ENCODE measurements around the gene FKBP2. TPM values are rescaled to one million over a fixed set of nuclear protein-coding genes. Genes with fewer than 3 reads are reported as not detected.
A peak's percentile ranks its signal among the peaks of the same experiment; 100 is the strongest.

The FKBP2 gene
- total and polyA plus RNA-seq, 2 of the 13 experiments (the other 11 are each of a cell fraction or from before 2014, with no cell fraction given): 30.1 to 53.3 TPM

- TF ChIP-seq MAX (IDR thresholded peaks at IDR 0.05): peak; percentile 67
- no peak for TF ChIP-seq ZNF282 (IDR thresholded peaks at IDR 0.05; ENCODE audit: partially characterized antibody)
- 0 out of 2 replicates have a peak, but pooled peaks have one; percentile 22 for TF ChIP-seq ZFYVE20 (CRISPR knock-in tag; IDR thresholded peaks at IDR 0.05; ENCODE audit: borderline replicate concordance, low read depth)
- TF ChIP-seq ZNF451 (CRISPR knock-in tag; IDR thresholded peaks at IDR 0.05): 0 out of 2 replicates have a peak, but pooled peaks have one; percentile 21
- TF ChIP-seq ADNP (CRISPR knock-in tag; IDR thresholded peaks at IDR 0.05): no peak
- no peak for TF ChIP-seq SALL1 (CRISPR knock-in tag; IDR thresholded peaks at IDR 0.05)
- peak; percentile 44; the same call in 1 of the 2 replicates for TF ChIP-seq PHF20 (CRISPR knock-in tag; IDR thresholded peaks at IDR 0.05)
- TF ChIP-seq, protein P1, sequence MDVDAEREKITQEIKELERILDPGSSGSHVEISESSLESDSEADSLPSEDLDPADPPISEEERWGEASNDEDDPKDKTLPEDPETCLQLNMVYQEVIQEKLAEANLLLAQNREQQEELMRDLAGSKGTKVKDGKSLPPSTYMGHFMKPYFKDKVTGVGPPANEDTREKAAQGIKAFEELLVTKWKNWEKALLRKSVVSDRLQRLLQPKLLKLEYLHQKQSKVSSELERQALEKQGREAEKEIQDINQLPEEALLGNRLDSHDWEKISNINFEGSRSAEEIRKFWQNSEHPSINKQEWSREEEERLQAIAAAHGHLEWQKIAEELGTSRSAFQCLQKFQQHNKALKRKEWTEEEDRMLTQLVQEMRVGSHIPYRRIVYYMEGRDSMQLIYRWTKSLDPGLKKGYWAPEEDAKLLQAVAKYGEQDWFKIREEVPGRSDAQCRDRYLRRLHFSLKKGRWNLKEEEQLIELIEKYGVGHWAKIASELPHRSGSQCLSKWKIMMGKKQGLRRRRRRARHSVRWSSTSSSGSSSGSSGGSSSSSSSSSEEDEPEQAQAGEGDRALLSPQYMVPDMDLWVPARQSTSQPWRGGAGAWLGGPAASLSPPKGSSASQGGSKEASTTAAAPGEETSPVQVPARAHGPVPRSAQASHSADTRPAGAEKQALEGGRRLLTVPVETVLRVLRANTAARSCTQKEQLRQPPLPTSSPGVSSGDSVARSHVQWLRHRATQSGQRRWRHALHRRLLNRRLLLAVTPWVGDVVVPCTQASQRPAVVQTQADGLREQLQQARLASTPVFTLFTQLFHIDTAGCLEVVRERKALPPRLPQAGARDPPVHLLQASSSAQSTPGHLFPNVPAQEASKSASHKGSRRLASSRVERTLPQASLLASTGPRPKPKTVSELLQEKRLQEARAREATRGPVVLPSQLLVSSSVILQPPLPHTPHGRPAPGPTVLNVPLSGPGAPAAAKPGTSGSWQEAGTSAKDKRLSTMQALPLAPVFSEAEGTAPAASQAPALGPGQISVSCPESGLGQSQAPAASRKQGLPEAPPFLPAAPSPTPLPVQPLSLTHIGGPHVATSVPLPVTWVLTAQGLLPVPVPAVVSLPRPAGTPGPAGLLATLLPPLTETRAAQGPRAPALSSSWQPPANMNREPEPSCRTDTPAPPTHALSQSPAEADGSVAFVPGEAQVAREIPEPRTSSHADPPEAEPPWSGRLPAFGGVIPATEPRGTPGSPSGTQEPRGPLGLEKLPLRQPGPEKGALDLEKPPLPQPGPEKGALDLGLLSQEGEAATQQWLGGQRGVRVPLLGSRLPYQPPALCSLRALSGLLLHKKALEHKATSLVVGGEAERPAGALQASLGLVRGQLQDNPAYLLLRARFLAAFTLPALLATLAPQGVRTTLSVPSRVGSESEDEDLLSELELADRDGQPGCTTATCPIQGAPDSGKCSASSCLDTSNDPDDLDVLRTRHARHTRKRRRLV (CRISPR knock-in tag; IDR thresholded peaks at IDR 0.05): 0 out of 2 replicates have a peak, but pooled peaks have one; percentile 13
- TF ChIP-seq ZNF841 (CRISPR knock-in tag; IDR thresholded peaks at IDR 0.05; ENCODE audit: borderline replicate concordance): no peak
- TF ChIP-seq ZNF839 (CRISPR knock-in tag; IDR thresholded peaks at IDR 0.05; ENCODE audit: borderline replicate concordance): no peak
- TF ChIP-seq RFXANK (CRISPR knock-in tag; IDR thresholded peaks at IDR 0.05): no peak
- TF ChIP-seq, protein P2, sequence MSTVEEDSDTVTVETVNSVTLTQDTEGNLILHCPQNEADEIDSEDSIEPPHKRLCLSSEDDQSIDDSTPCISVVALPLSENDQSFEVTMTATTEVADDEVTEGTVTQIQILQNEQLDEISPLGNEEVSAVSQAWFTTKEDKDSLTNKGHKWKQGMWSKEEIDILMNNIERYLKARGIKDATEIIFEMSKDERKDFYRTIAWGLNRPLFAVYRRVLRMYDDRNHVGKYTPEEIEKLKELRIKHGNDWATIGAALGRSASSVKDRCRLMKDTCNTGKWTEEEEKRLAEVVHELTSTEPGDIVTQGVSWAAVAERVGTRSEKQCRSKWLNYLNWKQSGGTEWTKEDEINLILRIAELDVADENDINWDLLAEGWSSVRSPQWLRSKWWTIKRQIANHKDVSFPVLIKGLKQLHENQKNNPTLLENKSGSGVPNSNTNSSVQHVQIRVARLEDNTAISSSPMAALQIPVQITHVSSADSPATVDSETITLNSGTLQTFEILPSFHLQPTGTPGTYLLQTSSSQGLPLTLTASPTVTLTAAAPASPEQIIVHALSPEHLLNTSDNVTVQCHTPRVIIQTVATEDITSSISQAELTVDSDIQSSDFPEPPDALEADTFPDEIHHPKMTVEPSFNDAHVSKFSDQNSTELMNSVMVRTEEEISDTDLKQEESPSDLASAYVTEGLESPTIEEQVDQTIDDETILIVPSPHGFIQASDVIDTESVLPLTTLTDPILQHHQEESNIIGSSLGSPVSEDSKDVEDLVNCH (CRISPR knock-in tag; IDR thresholded peaks at IDR 0.05): no peak
- TF ChIP-seq RFX5 (IDR thresholded peaks at IDR 0.05; ENCODE audit: low read depth, low read length): no peak
- TF ChIP-seq ZNF569 (CRISPR knock-in tag; IDR thresholded peaks at IDR 0.05; ENCODE audit: borderline replicate concordance): no peak
- TF ChIP-seq, protein P3, sequence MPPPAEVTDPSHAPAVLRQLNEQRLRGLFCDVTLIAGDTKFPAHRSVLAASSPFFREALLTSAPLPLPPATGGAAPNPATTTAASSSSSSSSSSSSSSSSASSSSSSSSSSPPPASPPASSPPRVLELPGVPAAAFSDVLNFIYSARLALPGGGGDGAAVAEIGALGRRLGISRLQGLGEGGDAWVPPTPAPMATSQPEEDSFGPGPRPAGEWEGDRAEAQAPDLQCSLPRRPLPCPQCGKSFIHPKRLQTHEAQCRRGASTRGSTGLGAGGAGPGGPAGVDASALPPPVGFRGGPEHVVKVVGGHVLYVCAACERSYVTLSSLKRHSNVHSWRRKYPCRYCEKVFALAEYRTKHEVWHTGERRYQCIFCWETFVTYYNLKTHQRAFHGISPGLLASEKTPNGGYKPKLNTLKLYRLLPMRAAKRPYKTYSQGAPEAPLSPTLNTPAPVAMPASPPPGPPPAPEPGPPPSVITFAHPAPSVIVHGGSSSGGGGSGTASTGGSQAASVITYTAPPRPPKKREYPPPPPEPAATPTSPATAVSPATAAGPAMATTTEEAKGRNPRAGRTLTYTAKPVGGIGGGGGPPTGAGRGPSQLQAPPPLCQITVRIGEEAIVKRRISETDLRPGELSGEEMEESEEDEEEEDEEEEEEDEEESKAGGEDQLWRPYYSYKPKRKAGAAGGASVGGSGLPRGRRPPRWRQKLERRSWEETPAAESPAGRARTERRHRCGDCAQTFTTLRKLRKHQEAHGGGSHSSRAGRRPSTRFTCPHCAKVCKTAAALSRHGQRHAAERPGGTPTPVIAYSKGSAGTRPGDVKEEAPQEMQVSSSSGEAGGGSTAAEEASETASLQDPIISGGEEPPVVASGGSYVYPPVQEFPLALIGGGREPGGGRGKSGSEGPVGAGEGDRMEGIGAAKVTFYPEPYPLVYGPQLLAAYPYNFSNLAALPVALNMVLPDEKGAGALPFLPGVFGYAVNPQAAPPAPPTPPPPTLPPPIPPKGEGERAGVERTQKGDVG (CRISPR knock-in tag; IDR thresholded peaks at IDR 0.05; ENCODE audit: borderline replicate concordance): no peak
- TF ChIP-seq TEAD2 (CRISPR knock-in tag; IDR thresholded peaks at IDR 0.05): no peak
- 0 out of 2 replicates have a peak, but pooled peaks have one; percentile 58 for TF ChIP-seq REXO4 (CRISPR knock-in tag; IDR thresholded peaks at IDR 0.05; ENCODE audit: borderline replicate concordance)
- peak; percentile 85; the same call in 1 of the 2 replicates for TF ChIP-seq CCDC6 (CRISPR knock-in tag; IDR thresholded peaks at IDR 0.05)
Observed at GRCh38 chr11:64226507-64227051, 14.3 kb upstream of the FKBP2 start (continued).

Data from HepG2 (cell line).